ENCODE data around the gene PTPRH. TPM values are rescaled to one million over a fixed set of nuclear protein-coding genes. Genes with fewer than 3 reads are reported as not detected.

The PTPRH gene
- total and polyA plus RNA-seq, 8 donors = 5.3 to 83.9 (median 39.7) TPM

DNA sequence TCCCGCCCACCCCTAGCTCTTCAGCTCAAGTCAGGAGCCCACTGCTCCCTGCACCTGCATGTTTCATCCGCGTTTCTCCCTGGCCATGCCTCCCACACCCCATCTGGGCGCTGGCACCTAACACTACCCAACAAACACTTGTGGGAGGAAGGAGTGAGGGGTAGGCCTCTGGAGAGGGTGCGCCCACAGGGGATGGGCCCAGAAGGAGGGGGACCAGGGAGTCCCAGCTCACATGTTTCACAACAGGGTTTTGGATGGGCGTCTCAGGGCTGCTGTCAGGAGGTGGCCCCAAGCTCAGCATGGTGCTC, 31.4 kb upstream of the PTPRH start:
- WGBS, 5 donors = 89 to 96% (median 95%) methylated on average over 6 of the region's 6 CpGs
- intact Hi-C loops (cut with DNase I; ENCODE audit: low total_unique reads) = no loop called here
- H3K4me3 ChIP-seq = no peak overlapping the region
- no peak for DNase-seq
- H3K27me3 ChIP-seq = no peaks in the 10 kb centered on the region
- no peaks in the 10 kb centered on the region for H3K4me1 ChIP-seq
- TF ChIP-seq POLR2AphosphoS5 (IDR thresholded peaks at IDR 0.05) (no peak), EP300 (IDR thresholded peaks at IDR 0.05) (no peak), POLR2A (IDR thresholded peaks at IDR 0.05) (no peak)
- TF ChIP-seq, protein P1, sequence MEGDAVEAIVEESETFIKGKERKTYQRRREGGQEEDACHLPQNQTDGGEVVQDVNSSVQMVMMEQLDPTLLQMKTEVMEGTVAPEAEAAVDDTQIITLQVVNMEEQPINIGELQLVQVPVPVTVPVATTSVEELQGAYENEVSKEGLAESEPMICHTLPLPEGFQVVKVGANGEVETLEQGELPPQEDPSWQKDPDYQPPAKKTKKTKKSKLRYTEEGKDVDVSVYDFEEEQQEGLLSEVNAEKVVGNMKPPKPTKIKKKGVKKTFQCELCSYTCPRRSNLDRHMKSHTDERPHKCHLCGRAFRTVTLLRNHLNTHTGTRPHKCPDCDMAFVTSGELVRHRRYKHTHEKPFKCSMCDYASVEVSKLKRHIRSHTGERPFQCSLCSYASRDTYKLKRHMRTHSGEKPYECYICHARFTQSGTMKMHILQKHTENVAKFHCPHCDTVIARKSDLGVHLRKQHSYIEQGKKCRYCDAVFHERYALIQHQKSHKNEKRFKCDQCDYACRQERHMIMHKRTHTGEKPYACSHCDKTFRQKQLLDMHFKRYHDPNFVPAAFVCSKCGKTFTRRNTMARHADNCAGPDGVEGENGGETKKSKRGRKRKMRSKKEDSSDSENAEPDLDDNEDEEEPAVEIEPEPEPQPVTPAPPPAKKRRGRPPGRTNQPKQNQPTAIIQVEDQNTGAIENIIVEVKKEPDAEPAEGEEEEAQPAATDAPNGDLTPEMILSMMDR (IDR thresholded peaks at IDR 0.05) = no peak
- peaks cover 93 to 100% (median 100%) of the 10 kb centered on the region in 4 donors for H3K36me3 ChIP-seq
- no peak overlapping the region for H3K27ac ChIP-seq
- no peaks in the 10 kb centered on the region for H3K9me3 ChIP-seq

DNA sequence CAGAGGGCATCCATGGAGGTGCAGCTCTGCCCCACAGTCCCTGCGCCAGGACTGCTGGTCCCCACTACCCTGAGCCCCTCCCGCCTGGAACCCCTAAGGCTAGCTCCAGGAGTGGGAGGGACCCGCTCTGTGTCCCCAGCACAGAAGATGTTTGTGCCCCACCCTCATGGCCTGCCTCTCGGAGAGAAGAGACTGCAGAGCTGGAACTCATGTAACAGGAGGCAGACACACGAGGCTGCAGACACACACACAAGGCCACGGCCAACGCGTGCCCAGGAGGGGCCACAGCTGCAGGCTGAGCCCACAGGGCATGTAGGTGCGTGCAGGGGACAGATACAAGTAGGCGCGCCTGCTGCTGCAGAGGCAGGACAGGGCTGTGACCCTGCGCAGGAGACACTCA, 29.7 kb upstream of the PTPRH start:
- DNase-seq = no peak
- no peaks in the 10 kb centered on the region for H3K9me3 ChIP-seq
- TF ChIP-seq POLR2AphosphoS5 (IDR thresholded peaks at IDR 0.05) (no peak), EP300 (IDR thresholded peaks at IDR 0.05) (no peak), POLR2A (IDR thresholded peaks at IDR 0.05) (no peak)
- TF ChIP-seq, protein P1 (IDR thresholded peaks at IDR 0.05) = no peak
- H3K27ac ChIP-seq = no peak overlapping the region
- no peak overlapping the region for H3K4me3 ChIP-seq
- H3K27me3 ChIP-seq = no peaks in the 10 kb centered on the region
- H3K36me3 ChIP-seq = peaks cover 81 to 100% (median 100%) of the 10 kb centered on the region in 4 donors
- intact Hi-C loops (cut with DNase I; ENCODE audit: low total_unique reads) = no loop called here
- WGBS, 5 donors = 90 to 98% (median 94%) methylated on average over 8 to 12 of the region's 12 CpGs
- no peaks in the 10 kb centered on the region for H3K4me1 ChIP-seq

DNA sequence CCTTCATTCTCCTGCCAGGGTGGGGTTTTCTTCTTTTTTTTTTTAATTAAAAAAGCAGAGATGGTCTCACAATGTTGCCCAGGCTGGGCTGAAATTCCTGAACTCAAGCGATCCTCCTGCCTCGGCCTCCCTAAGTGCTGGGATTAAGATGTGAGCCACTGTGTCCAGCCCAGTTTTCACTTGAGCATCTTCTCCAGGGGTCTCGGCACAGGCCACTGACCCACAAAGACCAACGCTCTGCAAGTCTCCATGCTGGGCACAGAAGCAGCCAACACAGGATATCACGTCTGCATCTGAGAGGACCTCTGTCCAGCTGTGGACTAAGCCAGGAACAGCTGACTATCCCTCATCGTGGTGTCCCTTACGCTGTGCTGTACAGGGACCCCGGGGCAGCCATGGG, 28.7 kb upstream of the PTPRH start:
- Histone ChIP-seq H3K36me3 (peaks cover 73 to 100% (median 100%) of the 10 kb centered on the region in 4 donors), H3K4me1 (no peaks in the 10 kb centered on the region), H3K27ac (no peak overlapping the region), H3K9me3 (no peaks in the 10 kb centered on the region), H3K4me3 (no peak overlapping the region), H3K27me3 (no peaks in the 10 kb centered on the region)
- WGBS, 5 donors = 89 to 95% (median 92%) methylated on average over 8 of the region's 8 CpGs
- TF ChIP-seq, protein P1 (IDR thresholded peaks at IDR 0.05) = no peak
- TF ChIP-seq POLR2AphosphoS5 (IDR thresholded peaks at IDR 0.05) = no peak
- TF ChIP-seq EP300 (IDR thresholded peaks at IDR 0.05) = no peak
- TF ChIP-seq POLR2A (IDR thresholded peaks at IDR 0.05) = no peak
- no peak for DNase-seq
- intact Hi-C loops (cut with DNase I; ENCODE audit: low total_unique reads) = no loop called here

DNA sequence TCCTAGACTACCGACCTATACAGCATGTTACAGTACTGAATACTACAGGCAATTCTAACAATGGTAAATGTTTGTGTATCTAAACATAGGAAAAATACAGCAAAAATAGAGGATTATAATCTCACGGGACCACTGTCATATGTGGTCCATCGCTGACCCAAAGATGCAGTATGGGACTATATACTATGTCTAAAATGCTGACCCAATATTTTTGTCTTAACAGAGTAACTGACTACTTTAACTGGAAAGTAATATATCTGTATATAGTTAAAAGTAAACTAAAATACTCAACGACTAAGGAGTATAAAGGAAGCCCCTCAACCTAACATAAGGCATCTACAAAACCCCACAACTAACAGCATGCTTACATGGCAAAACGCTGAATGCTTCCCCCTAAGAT, 23.7 kb upstream of the PTPRH start:
- DNase-seq = no peak
- H3K9me3 ChIP-seq = no peaks in the 10 kb centered on the region
- intact Hi-C loops (cut with DNase I; ENCODE audit: low total_unique reads) = no loop called here
- TF ChIP-seq, protein P1 (IDR thresholded peaks at IDR 0.05) = no peak
- TF ChIP-seq POLR2AphosphoS5 (IDR thresholded peaks at IDR 0.05) (no peak), EP300 (IDR thresholded peaks at IDR 0.05) (no peak), POLR2A (IDR thresholded peaks at IDR 0.05) (no peak)
- H3K4me1 ChIP-seq = peaks cover 7 to 21% (median 14%) of the 10 kb centered on the region in 4 donors
- H3K4me3 ChIP-seq = no peak overlapping the region
- peaks cover 55 to 100% (median 100%) of the 10 kb centered on the region in 4 donors for H3K36me3 ChIP-seq
- no peaks in the 10 kb centered on the region for H3K27me3 ChIP-seq
- H3K27ac ChIP-seq = no peak overlapping the region
- 83 to 92% (median 88%) methylated on average over 5 of the region's 5 CpGs for whole genome bisulfite sequencing, 5 donors

Data from stomach (tissue), 9 donors.